Neural cell (in vitro differentiated cells): ENCODE measurements around the gene SUN1. TPM values are rescaled to one million over a fixed set of nuclear protein-coding genes. Genes with fewer than 3 reads are reported as not detected.

ENCODE experiments used
- H2AFZ ChIP-seq: fragments of 200-600, 300-800 bp; sonication (generic), shearing (Covaris generic); 2 replicates; pipeline ENCODE4 v1.6.0; 2014; ENCODE audit warnings: low read depth, mild to moderate bottlenecking, antibody characterized with exemption, low read length, moderate library complexity
- H3F3A ChIP-seq: fragments of 200-600 bp; shearing (Covaris generic); 2 replicates; pipeline ENCODE4 v1.6.1; 2016; ENCODE audit warnings: mild to moderate bottlenecking, moderate library complexity, mixed read lengths, antibody characterized with exemption, low read length; ENCODE audit not compliant: insufficient read depth, poor library complexity, severe bottlenecking
- H3K27ac ChIP-seq: fragments of 200-600, 300-800 bp; sonication (generic), shearing (Covaris generic); 2 replicates; pipeline ENCODE4 v1.5.1; 2014; ENCODE audit warnings: mild to moderate bottlenecking, low read length, moderate library complexity
- H3K27me3 ChIP-seq: fragments of 300-800, 200-600 bp; sonication (generic), shearing (Covaris generic); 2 replicates; pipeline ENCODE4 v1.6.0; 2014; ENCODE audit warnings: mild to moderate bottlenecking, low read depth, low read length, moderate library complexity; ENCODE audit not compliant: insufficient read depth
- H3K36me3 ChIP-seq: fragments of 300-800, 200-600 bp; sonication (generic), shearing (Covaris generic); 2 replicates; pipeline ENCODE4 v1.5.1; 2014; ENCODE audit warnings: mild to moderate bottlenecking, antibody characterized with exemption, low read length, moderate library complexity; ENCODE audit not compliant: insufficient read depth
- H3K4me2 ChIP-seq: fragments of 300-800, 200-600 bp; sonication (generic), shearing (Covaris generic); 2 replicates; pipeline ENCODE4 v1.6.0; 2014; ENCODE audit warnings: mild to moderate bottlenecking, low read length
- H3K4me3 ChIP-seq: fragments of 300-800, 200-600 bp; sonication (generic), shearing (Covaris generic); 2 replicates; pipeline ENCODE4 v1.5.1; 2014; ENCODE audit warnings: mild to moderate bottlenecking, low read length, moderate library complexity
- H3K79me2 ChIP-seq: fragments of 200-600 bp; shearing (Covaris generic); replicated peaks from 2 replicates; pipeline ENCODE4 v1.6.0; 2014; ENCODE audit warnings: mild to moderate bottlenecking, low read length, moderate library complexity; ENCODE audit not compliant: insufficient read depth
- H3K9ac ChIP-seq: fragments of 300-800, 200-600 bp; sonication (generic), shearing (Covaris generic); 2 replicates; pipeline ENCODE4 v1.6.1; 2016; ENCODE audit warnings: mild to moderate bottlenecking, low read length, mixed read lengths
- H3K9me2 ChIP-seq: fragments of 200-600 bp; shearing (Covaris generic); 2 replicates; pipeline ENCODE4 v1.6.1; 2016; ENCODE audit warnings: mild to moderate bottlenecking, low read length, mixed read lengths; ENCODE audit not compliant: insufficient read depth
- H3K9me3 ChIP-seq: fragments of 200-600, 300-800 bp; sonication (generic), shearing (Covaris generic); 2 replicates; pipeline ENCODE4 v1.6.1; 2016; ENCODE audit warnings: mild to moderate bottlenecking, mixed run types, low read length, moderate library complexity, mixed read lengths
- H4K20me1 ChIP-seq: fragments of 200-600 bp; shearing (Covaris generic); 2 replicates; pipeline ENCODE4 v1.6.1; 2016; ENCODE audit warnings: mild to moderate bottlenecking, mixed run types; ENCODE audit not compliant: insufficient read depth
- CTCF ChIP-seq: fragments of 450-650 bp; IDR thresholded peaks from 2 replicates; pipeline ENCODE4 v1.5.1; 2014; ENCODE audit warnings: antibody characterized with exemption, mild to moderate bottlenecking, moderate library complexity; ENCODE audit not compliant: poor library complexity, severe bottlenecking
- EP300 ChIP-seq: fragments of 450-650 bp; conservative IDR thresholded peaks from 2 replicates; pipeline ENCODE4 v1.6.1; 2014; ENCODE audit warnings: antibody characterized with exemption, mild to moderate bottlenecking, moderate library complexity; ENCODE audit not compliant: poor library complexity, severe bottlenecking
- EZH2 ChIP-seq: fragments of 200-600, 300-800 bp; shearing (Covaris generic), sonication (generic); IDR thresholded peaks from 2 replicates; pipeline ENCODE4 v1.6.1; 2014; ENCODE audit warnings: antibody characterized with exemption, low read length, borderline replicate concordance, mild to moderate bottlenecking; ENCODE audit not compliant: insufficient read depth, poor library complexity, severe bottlenecking
- MXI1 ChIP-seq: fragments of 450-650 bp; conservative IDR thresholded peaks from 2 replicates; pipeline ENCODE4 v1.6.1; 2014; ENCODE audit warnings: antibody characterized with exemption, mild to moderate bottlenecking; ENCODE audit not compliant: poor library complexity, severe bottlenecking
- POLR2AphosphoS5 ChIP-seq: IDR thresholded peaks from 2 replicates; pipeline ENCODE4 v1.6.1; 2012
- RAD21 ChIP-seq: fragments of 450-650 bp; conservative IDR thresholded peaks from 2 replicates; pipeline ENCODE4 v1.6.1; 2014; ENCODE audit warnings: antibody characterized with exemption, mild to moderate bottlenecking, moderate library complexity
- REST ChIP-seq: IDR thresholded peaks from 2 replicates; pipeline ENCODE4 v1.6.1; 2012; ENCODE audit warnings: borderline replicate concordance
- SMC3 ChIP-seq: fragments of 450-650 bp; conservative IDR thresholded peaks from 2 replicates; pipeline ENCODE4 v1.6.1; 2014; ENCODE audit warnings: antibody characterized with exemption, mild to moderate bottlenecking, moderate library complexity; ENCODE audit not compliant: poor library complexity
- TAF1 ChIP-seq: IDR thresholded peaks from 2 replicates; pipeline ENCODE4 v1.6.1; 2012; ENCODE audit warnings: low read depth
- polyA plus RNA-seq: library from polyadenylated mRNA; depleted of rRNA; stranded (reverse); fragments of >200 nt; gene quantifications from 2 replicates; pipeline ENCODE4 v1.2.3, GENCODE V29; 2014

Gene SUN1
- polyA plus RNA-seq, 1 donor from 2014 or later = 309 TPM

GRCh38 chr7:913736-914520 is 81.7 kb downstream of the SUN1 start:
- Histone ChIP-seq H3K4me2 (no peak overlapping the region), H3K27ac (no peak overlapping the region), H3K9ac (no peak overlapping the region), H3K36me3 (no peaks in the 10 kb centered on the region), H3K4me3 (no peak overlapping the region), H4K20me1 (no peaks in the 10 kb centered on the region), H3K27me3 (no peaks in the 10 kb centered on the region), H3K9me2 (no peaks in the 10 kb centered on the region), H2AFZ (no peak overlapping the region), H3K9me3 (no peaks in the 10 kb centered on the region), H3F3A (no peaks in the 10 kb centered on the region), H3K79me2 (no peaks in the 10 kb centered on the region)
- TF ChIP-seq SMC3 = no peak
- no peak for TF ChIP-seq EZH2
- TF ChIP-seq EP300 = no peak
- no peak for TF ChIP-seq MXI1
- TF ChIP-seq RAD21 = no peak

DNA sequence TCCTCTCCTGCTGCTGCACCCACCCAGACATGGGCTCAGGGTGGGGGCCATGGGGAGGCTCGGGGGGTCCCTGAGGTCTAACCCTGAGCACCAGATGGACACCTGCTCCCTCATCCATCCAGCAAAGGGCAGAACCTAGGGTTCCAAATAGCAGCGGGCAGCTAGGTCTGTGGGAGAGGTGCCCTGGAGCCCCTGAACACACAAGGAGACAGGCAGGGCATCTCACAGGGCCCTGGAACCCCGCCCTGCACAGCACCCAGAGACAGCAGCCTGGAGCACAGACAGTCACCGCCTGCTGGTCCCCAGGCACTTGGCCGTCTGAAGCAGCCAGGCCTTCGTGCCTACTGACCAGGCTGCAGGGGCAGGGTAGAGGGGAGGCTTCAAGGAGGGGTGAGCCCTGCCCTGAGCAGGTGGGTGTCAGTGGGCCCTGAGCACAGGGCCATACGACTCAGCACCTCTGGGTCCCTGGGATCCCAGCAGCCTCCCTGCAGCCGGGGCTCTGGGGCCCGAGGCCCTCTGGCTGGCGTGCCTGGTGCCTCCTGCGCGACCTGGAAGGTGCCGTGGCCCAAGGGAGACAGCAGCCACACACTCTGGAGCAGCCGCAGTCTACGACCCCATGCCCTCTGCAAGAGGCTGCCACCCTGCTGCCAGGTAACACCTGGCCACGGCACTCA is 82.4 kb downstream of the SUN1 start:
- Histone ChIP-seq H3K9ac (no peak overlapping the region), H3K27me3 (no peaks in the 10 kb centered on the region), H3K9me2 (no peaks in the 10 kb centered on the region), H2AFZ (no peak overlapping the region), H3K4me3 (no peak overlapping the region), H3F3A (no peaks in the 10 kb centered on the region), H3K36me3 (no peaks in the 10 kb centered on the region), H3K9me3 (no peaks in the 10 kb centered on the region), H3K4me2 (no peak overlapping the region), H4K20me1 (no peaks in the 10 kb centered on the region), H3K79me2 (no peaks in the 10 kb centered on the region), H3K27ac (no peak overlapping the region)
- no peak for TF ChIP-seq POLR2AphosphoS5
- TF ChIP-seq SMC3 = no peak
- no peak for TF ChIP-seq EZH2

DNA sequence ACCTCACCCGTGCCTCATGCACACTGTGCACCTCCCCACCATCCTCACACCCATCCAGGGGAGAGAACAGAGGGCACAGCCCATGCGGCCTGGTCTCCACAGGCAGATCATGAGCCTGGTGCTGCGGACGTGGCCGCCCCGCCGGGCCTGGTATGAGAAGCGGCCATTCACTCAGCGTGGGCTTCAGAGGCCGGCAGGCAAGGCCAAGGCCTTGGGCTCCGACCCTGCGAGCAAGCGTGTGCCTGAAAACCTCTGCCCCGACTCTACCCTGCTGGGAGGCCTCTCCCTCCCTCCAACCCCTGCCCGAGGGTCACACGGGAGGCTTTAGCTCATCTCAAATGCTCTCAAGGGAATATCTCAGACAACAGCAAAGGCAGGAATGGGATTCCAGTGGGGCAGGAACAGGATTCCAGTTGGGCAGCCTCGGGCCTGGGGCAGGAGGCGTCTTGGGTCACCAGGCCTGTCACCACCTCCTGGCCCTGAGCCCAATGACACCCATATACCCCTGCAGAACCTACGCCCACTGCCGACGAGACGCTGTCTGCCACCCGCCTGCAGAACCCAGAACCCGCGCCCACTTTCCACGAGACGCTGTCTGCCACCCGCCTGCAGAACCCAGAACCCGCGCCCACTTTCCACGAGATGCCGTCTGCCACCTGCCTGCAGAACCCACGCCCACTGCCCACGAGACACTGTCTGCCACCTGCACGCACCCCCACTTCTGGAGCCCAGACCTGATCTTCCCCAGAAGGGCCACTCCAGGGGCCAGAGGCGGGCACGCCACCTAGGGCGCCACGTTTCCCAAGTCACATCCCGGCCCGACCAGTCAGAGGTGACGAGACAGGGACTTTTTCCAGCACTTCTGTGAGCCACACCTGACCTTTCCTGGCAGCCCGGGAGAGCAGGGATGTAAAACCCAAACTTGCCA is 83.3 kb downstream of the SUN1 start:
- H3K27ac ChIP-seq = no peak overlapping the region

More for the DNA sequence above, 83.3 kb downstream of the SUN1 start:
- Histone ChIP-seq H3K4me3 (no peak overlapping the region), H3K9ac (no peak overlapping the region), H2AFZ (no peak overlapping the region), H3K27me3 (no peaks in the 10 kb centered on the region), H3K9me2 (no peaks in the 10 kb centered on the region), H4K20me1 (no peaks in the 10 kb centered on the region), H3K79me2 (no peaks in the 10 kb centered on the region), H3K36me3 (no peaks in the 10 kb centered on the region), H3F3A (no peaks in the 10 kb centered on the region), H3K9me3 (no peaks in the 10 kb centered on the region), H3K4me2 (no peak overlapping the region)
- TF ChIP-seq REST (no peak), TAF1 (no peak), EZH2 (no peak), MXI1 (no peak), RAD21 (no peak), CTCF (no peak), EP300 (no peak), SMC3 (no peak), POLR2AphosphoS5 (no peak)
